ENCODE data around the gene PRDM8. TPM values are rescaled to one million over a fixed set of nuclear protein-coding genes. Genes with fewer than 3 reads are reported as not detected.
"Not testable (repeated sequence)": the region's sequence is repeated elsewhere in the genome, so short reads cannot be mapped to it uniquely, and the experiment has no call there.

PRDM8 gene
- total RNA-seq, 1 donor from 2014 or later, result 1.6 TPM

- H3K9me3 ChIP-seq (ENCODE audit: control insufficient read depth in 3 of 3, low read length in 3 of 3), result no peaks in the 10 kb centered on the region
- peaks cover 0 to 3% (median 2%) of the 10 kb centered on the region in 3 donors for H3K27me3 ChIP-seq (ENCODE audit: control insufficient read depth in 3 of 3, insufficient read depth in 3 of 3, low read length in 3 of 3)
- no peak overlapping the region for H3K9ac ChIP-seq (ENCODE audit: low read depth in 1 of 3, low read length in 3 of 3)
- no peak overlapping the region for H3K27ac ChIP-seq (ENCODE audit: low read depth, low read length)
- H3K36me3 ChIP-seq (ENCODE audit: control insufficient read depth in 3 of 3, insufficient read depth in 3 of 3, low read length in 3 of 3), result no peaks in the 10 kb centered on the region
- no peaks in the 10 kb centered on the region for H3K4me1 ChIP-seq (ENCODE audit: control insufficient read depth in 3 of 3, insufficient read depth in 3 of 3, low read length in 3 of 3)
- H3K4me3 ChIP-seq (ENCODE audit: low read length in 3 of 3), result no peak overlapping the region
Observed at GRCh38 chr4:80237992-80238391, 40.7 kb downstream of the PRDM8 start.

GRCh38 chr4:80239480-80240150 is 42.3 kb downstream of the PRDM8 start:
- Histone ChIP-seq H3K9ac (ENCODE audit: low read depth in 1 of 3, low read length in 3 of 3) (no peak overlapping the region), H3K27ac (ENCODE audit: low read depth, low read length) (no peak overlapping the region), H3K4me1 (ENCODE audit: control insufficient read depth in 3 of 3, insufficient read depth in 3 of 3, low read length in 3 of 3) (no peaks in the 10 kb centered on the region), H3K27me3 (ENCODE audit: control insufficient read depth in 3 of 3, insufficient read depth in 3 of 3, low read length in 3 of 3) (peaks cover 3 to 9% (median 8%) of the 10 kb centered on the region in 3 donors), H3K4me3 (ENCODE audit: low read length in 3 of 3) (no peak overlapping the region), H3K9me3 (ENCODE audit: control insufficient read depth in 3 of 3, low read length in 3 of 3) (no peaks in the 10 kb centered on the region), H3K36me3 (ENCODE audit: control insufficient read depth in 3 of 3, insufficient read depth in 3 of 3, low read length in 3 of 3) (no peaks in the 10 kb centered on the region)

GRCh38 chr4:80240976-80241375 is 43.7 kb downstream of the PRDM8 start:
- Histone ChIP-seq H3K36me3 (ENCODE audit: control insufficient read depth in 3 of 3, insufficient read depth in 3 of 3, low read length in 3 of 3) (no peaks in the 10 kb centered on the region), H3K4me1 (ENCODE audit: control insufficient read depth in 3 of 3, insufficient read depth in 3 of 3, low read length in 3 of 3) (no peaks in the 10 kb centered on the region), H3K9ac (ENCODE audit: low read depth in 1 of 3, low read length in 3 of 3) (no peak overlapping the region), H3K27ac (ENCODE audit: low read depth, low read length) (no peak overlapping the region), H3K4me3 (ENCODE audit: low read length in 3 of 3) (no peak overlapping the region), H3K9me3 (ENCODE audit: control insufficient read depth in 3 of 3, low read length in 3 of 3) (no peaks in the 10 kb centered on the region), H3K27me3 (ENCODE audit: control insufficient read depth in 3 of 3, insufficient read depth in 3 of 3, low read length in 3 of 3) (peaks cover 3 to 9% (median 8%) of the 10 kb centered on the region in 3 donors)

GRCh38 chr4:80243274-80244018 is 46.1 kb downstream of the PRDM8 start:
- H3K4me3 ChIP-seq (ENCODE audit: low read length in 3 of 3), result no peak overlapping the region
- H3K9me3 ChIP-seq (ENCODE audit: control insufficient read depth in 3 of 3, low read length in 3 of 3), result no peaks in the 10 kb centered on the region
- no peak overlapping the region for H3K9ac ChIP-seq (ENCODE audit: low read depth in 1 of 3, low read length in 3 of 3)
- no peaks in the 10 kb centered on the region for H3K36me3 ChIP-seq (ENCODE audit: control insufficient read depth in 3 of 3, insufficient read depth in 3 of 3, low read length in 3 of 3)
- peaks cover 3 to 12% (median 6%) of the 10 kb centered on the region in 3 donors for H3K27me3 ChIP-seq (ENCODE audit: control insufficient read depth in 3 of 3, insufficient read depth in 3 of 3, low read length in 3 of 3)
- no peak overlapping the region for H3K27ac ChIP-seq (ENCODE audit: low read depth, low read length)
- H3K4me1 ChIP-seq (ENCODE audit: control insufficient read depth in 3 of 3, insufficient read depth in 3 of 3, low read length in 3 of 3), result no peaks in the 10 kb centered on the region

- H3K27ac ChIP-seq (ENCODE audit: low read depth, low read length); H3K9me3 ChIP-seq (ENCODE audit: control insufficient read depth in 3 of 3, low read length in 3 of 3); H3K4me1 ChIP-seq (ENCODE audit: control insufficient read depth in 3 of 3, insufficient read depth in 3 of 3, low read length in 3 of 3); H3K36me3 ChIP-seq (ENCODE audit: control insufficient read depth in 3 of 3, insufficient read depth in 3 of 3, low read length in 3 of 3); H3K9ac ChIP-seq (ENCODE audit: low read depth in 1 of 3, low read length in 3 of 3); H3K4me3 ChIP-seq (ENCODE audit: low read length in 3 of 3): not testable (repeated sequence)
- peaks cover 3 to 14% (median 6%) of the 10 kb centered on the region in 3 donors for H3K27me3 ChIP-seq (ENCODE audit: control insufficient read depth in 3 of 3, insufficient read depth in 3 of 3, low read length in 3 of 3)
Observed at GRCh38 chr4:80247484-80247883, 50.2 kb downstream of the PRDM8 start.

- Histone ChIP-seq H3K9me3 (ENCODE audit: control insufficient read depth in 3 of 3, low read length in 3 of 3) (no peaks in the 10 kb centered on the region), H3K4me3 (ENCODE audit: low read length in 3 of 3) (no peak overlapping the region), H3K27me3 (ENCODE audit: control insufficient read depth in 3 of 3, insufficient read depth in 3 of 3, low read length in 3 of 3) (peaks cover 0 to 6% (median 0%) of the 10 kb centered on the region in 3 donors), H3K9ac (ENCODE audit: low read depth in 1 of 3, low read length in 3 of 3) (no peak overlapping the region), H3K27ac (ENCODE audit: low read depth, low read length) (no peak overlapping the region), H3K4me1 (ENCODE audit: control insufficient read depth in 3 of 3, insufficient read depth in 3 of 3, low read length in 3 of 3) (no peaks in the 10 kb centered on the region), H3K36me3 (ENCODE audit: control insufficient read depth in 3 of 3, insufficient read depth in 3 of 3, low read length in 3 of 3) (no peaks in the 10 kb centered on the region)
Observed at GRCh38 chr4:80249144-80249543, 51.8 kb downstream of the PRDM8 start.

GRCh38 chr4:80252427-80252826 is 55.1 kb downstream of the PRDM8 start:
- H3K9ac ChIP-seq (ENCODE audit: low read depth in 1 of 3, low read length in 3 of 3), result no peak overlapping the region
- no peaks in the 10 kb centered on the region for H3K36me3 ChIP-seq (ENCODE audit: control insufficient read depth in 3 of 3, insufficient read depth in 3 of 3, low read length in 3 of 3)
- H3K27me3 ChIP-seq (ENCODE audit: control insufficient read depth in 3 of 3, insufficient read depth in 3 of 3, low read length in 3 of 3), result peaks cover 0 to 10% (median 3%) of the 10 kb centered on the region in 3 donors
- no peaks in the 10 kb centered on the region for H3K4me1 ChIP-seq (ENCODE audit: control insufficient read depth in 3 of 3, insufficient read depth in 3 of 3, low read length in 3 of 3)
- no peaks in the 10 kb centered on the region for H3K9me3 ChIP-seq (ENCODE audit: control insufficient read depth in 3 of 3, low read length in 3 of 3)
- no peak overlapping the region for H3K27ac ChIP-seq (ENCODE audit: low read depth, low read length)
- H3K4me3 ChIP-seq (ENCODE audit: low read length in 3 of 3), result no peak overlapping the region

- no peaks in the 10 kb centered on the region for H3K36me3 ChIP-seq (ENCODE audit: control insufficient read depth in 3 of 3, insufficient read depth in 3 of 3, low read length in 3 of 3)
- no peak overlapping the region for H3K9ac ChIP-seq (ENCODE audit: low read depth in 1 of 3, low read length in 3 of 3)
- H3K4me1 ChIP-seq (ENCODE audit: control insufficient read depth in 3 of 3, insufficient read depth in 3 of 3, low read length in 3 of 3), result no peaks in the 10 kb centered on the region
- H3K27ac ChIP-seq (ENCODE audit: low read depth, low read length), result no peak overlapping the region
- H3K9me3 ChIP-seq (ENCODE audit: control insufficient read depth in 3 of 3, low read length in 3 of 3), result no peaks in the 10 kb centered on the region
- no peak overlapping the region for H3K4me3 ChIP-seq (ENCODE audit: low read length in 3 of 3)
- peaks cover 0 to 11% (median 3%) of the 10 kb centered on the region in 3 donors for H3K27me3 ChIP-seq (ENCODE audit: control insufficient read depth in 3 of 3, insufficient read depth in 3 of 3, low read length in 3 of 3)
Observed at GRCh38 chr4:80252953-80253352, 55.6 kb downstream of the PRDM8 start.

GRCh38 chr4:80253510-80253909 is 56.2 kb downstream of the PRDM8 start:
- H3K36me3 ChIP-seq (ENCODE audit: control insufficient read depth in 3 of 3, insufficient read depth in 3 of 3, low read length in 3 of 3), result no peaks in the 10 kb centered on the region
- no peak overlapping the region for H3K27ac ChIP-seq (ENCODE audit: low read depth, low read length)
- no peaks in the 10 kb centered on the region for H3K4me1 ChIP-seq (ENCODE audit: control insufficient read depth in 3 of 3, insufficient read depth in 3 of 3, low read length in 3 of 3)
- H3K9me3 ChIP-seq (ENCODE audit: control insufficient read depth in 3 of 3, low read length in 3 of 3), result no peaks in the 10 kb centered on the region
- H3K9ac ChIP-seq (ENCODE audit: low read depth in 1 of 3, low read length in 3 of 3), result no peak overlapping the region
- H3K27me3 ChIP-seq (ENCODE audit: control insufficient read depth in 3 of 3, insufficient read depth in 3 of 3, low read length in 3 of 3), result peaks cover 0 to 11% (median 3%) of the 10 kb centered on the region in 3 donors
- H3K4me3 ChIP-seq (ENCODE audit: low read length in 3 of 3), result no peak overlapping the region
